ENCODE data around the gene GPR141. TPM values are rescaled to one million over a fixed set of nuclear protein-coding genes. Genes with fewer than 3 reads are reported as not detected.

GPR141 gene
- total RNA-seq, 1 donor from 2014 or later = 5.7 TPM

- DNase-seq = no peak
Observed at GRCh38 chr7:37732888-37733287, 49.3 kb downstream of the GPR141 start.

GRCh38 chr7:37735196-37735595 is 51.6 kb downstream of the GPR141 start:
- no peak for DNase-seq

GRCh38 chr7:37738321-37738720 is 54.8 kb downstream of the GPR141 start:
- peak; percentile 36 for DNase-seq

GRCh38 chr7:37740398-37740797 is 56.8 kb downstream of the GPR141 start:
- DNase-seq = no peak

- DNase-seq = no peak
Observed at GRCh38 chr7:37741776-37742175, 58.2 kb downstream of the GPR141 start.

GRCh38 chr7:37751096-37751495 is 67.5 kb downstream of the GPR141 start:
- DNase-seq = no peak

GRCh38 chr7:37753398-37754050 is 70.0 kb downstream of the GPR141 start:
- DNase-seq = no peak

- no peak for DNase-seq
Observed at GRCh38 chr7:37756797-37757551, 73.4 kb downstream of the GPR141 start.

GRCh38 chr7:37757563-37757962 is 74.0 kb downstream of the GPR141 start:
- DNase-seq = no peak

GRCh38 chr7:37758501-37759045 is 75.0 kb downstream of the GPR141 start:
- DNase-seq = no peak

GRCh38 chr7:37759526-37759925 is 76.0 kb downstream of the GPR141 start:
- no peak for DNase-seq

- no peak for DNase-seq
Observed at GRCh38 chr7:37765421-37765829, 81.9 kb downstream of the GPR141 start.

- no peak for DNase-seq
Observed at GRCh38 chr7:37765872-37766525, 82.4 kb downstream of the GPR141 start.

GRCh38 chr7:37768611-37769010 is 85.0 kb downstream of the GPR141 start:
- no peak for DNase-seq

GRCh38 chr7:37769291-37769690 is 85.7 kb downstream of the GPR141 start:
- no peak for DNase-seq

- no peak for DNase-seq
Observed at GRCh38 chr7:37769726-37770125, 86.2 kb downstream of the GPR141 start.

GRCh38 chr7:37770838-37771237 is 87.3 kb downstream of the GPR141 start:
- DNase-seq = no peak

- no peak for DNase-seq
Observed at GRCh38 chr7:37771342-37771741, 87.8 kb downstream of the GPR141 start.

- no peak for DNase-seq
Observed at GRCh38 chr7:37771801-37772200, 88.2 kb downstream of the GPR141 start.

GRCh38 chr7:37775921-37776320 is 92.4 kb downstream of the GPR141 start:
- DNase-seq = no peak

- no peak for DNase-seq
Observed at GRCh38 chr7:37781156-37781555, 97.6 kb downstream of the GPR141 start.

GRCh38 chr7:37782166-37782565 is 98.6 kb downstream of the GPR141 start:
- DNase-seq = no peak

GRCh38 chr7:37784015-37784414 is 100.4 kb downstream of the GPR141 start:
- no peak for DNase-seq
